HepG2 (cell line): ENCODE results near the gene NBEAL2. TPM values are rescaled to one million over a fixed set of nuclear protein-coding genes. Genes with fewer than 3 reads are reported as not detected.

ENCODE experiments used
- ATAC-seq: fragments of 200-7000 bp; cut with Tn5 transposase; 3 replicates; pipeline ENCODE4 v1.9.1; 2020; ENCODE audit warnings: mild to moderate bottlenecking, moderate library complexity
- BruUV-seq: library from RNA; stranded (reverse); fragments of 400-500 nt; replicated peaks from 2 replicates; lab custom pipeline; 2021; lab: Mats Ljungman, UMichigan
- CTCF ChIA-PET: fragments of 300-600 bp; formaldehyde crosslinking; extraction: SDS; loops from one replicate; lab custom pipeline; 2021; ENCODE audit warnings: low total read pairs, inconsistent platforms, low intra/inter-chr PET ratio; lab: Yijun Ruan, JAX
- POLR2A ChIA-PET: fragments of 350-600 bp; sonication (Branson Sonifier 250); formaldehyde crosslinking; loops from one replicate; lab custom pipeline; 2020; ENCODE audit warnings: antibody characterized with exemption, inconsistent platforms; lab: Yijun Ruan, JAX
- DNase-seq: peaks from one replicate; pipeline ENCODE4 v3.0.0-alpha.2; 2015; ENCODE audit warnings: low spot score
- FAIRE-seq: peaks from 3 replicates; lab custom pipeline; 2011; peaks lifted over from hg19 to GRCh38; lab: Jason Lieb, UNC
- H2AFZ ChIP-seq: one replicate; pipeline ENCODE4 v1.6.1; 2011; ENCODE audit warnings: low read length, inconsistent platforms
- H3K27ac ChIP-seq: fragments of 300-600 bp; 3 replicates; pipeline ENCODE4 v1.8.0; 2011; ENCODE audit warnings: mixed run types, mild to moderate bottlenecking, mixed read lengths, low read length, inconsistent platforms; ENCODE audit not compliant: insufficient read depth; ENCODE audit errors: extremely low read length
- H3K27me3 ChIP-seq, 2 experiments: fragments of 200-600 bp in 1 of 2; 2 replicates in 1 of 2; 3 replicates in 1 of 2; pipeline versions ENCODE4 v1.6.0 to v1.8.0; 2011; ENCODE audit warnings: low read length in 2 of 2, mild to moderate bottlenecking in 2 of 2, moderate library complexity in 2 of 2, inconsistent platforms in 1 of 2; ENCODE audit not compliant: insufficient read depth in 2 of 2, control insufficient read depth in 1 of 2
- H3K36me3 ChIP-seq, 2 experiments: fragments of 200-600 bp in 1 of 2; replicated peaks in 1 of 2; 2 replicates in 1 of 2; 3 replicates in 1 of 2; pipeline versions ENCODE4 v1.5.1 to v1.8.0; 2011; ENCODE audit warnings: low read length in 2 of 2, inconsistent platforms in 1 of 2; ENCODE audit not compliant: insufficient read depth in 2 of 2, control insufficient read depth in 1 of 2
- H3K4me1 ChIP-seq: 2 replicates; pipeline ENCODE4 v1.5.1; 2012; ENCODE audit warnings: low read length, inconsistent platforms; ENCODE audit not compliant: insufficient read depth
- H3K4me2 ChIP-seq: 2 replicates; pipeline ENCODE4 v1.6.0; 2011; ENCODE audit warnings: low read depth, low read length, inconsistent platforms
- H3K4me3 ChIP-seq, 3 experiments: fragments of 200-600 bp in 1 of 3; sonication (generic), shearing (Covaris generic) in 1 of 3; replicated peaks in 1 of 3; 2 replicates each; pipeline ENCODE4 v1.5.1; 2011 to 2016; ENCODE audit warnings: low read length in 3 of 3, inconsistent platforms in 2 of 3, low read depth in 2 of 3, mild to moderate bottlenecking in 2 of 3, control low read depth in 1 of 3, mixed read lengths in 1 of 3; ENCODE audit not compliant: insufficient read depth in 1 of 3
- H3K79me2 ChIP-seq: one replicate; pipeline ENCODE4 v1.6.1; 2011; ENCODE audit warnings: low read length, inconsistent platforms; ENCODE audit not compliant: insufficient read depth
- H3K9ac ChIP-seq: 2 replicates; pipeline ENCODE4 v1.6.0; 2011; ENCODE audit warnings: mild to moderate bottlenecking, low read depth, low read length, inconsistent platforms; ENCODE audit not compliant: insufficient read depth
- H3K9me3 ChIP-seq: 2 replicates; pipeline ENCODE4 v1.5.1; 2012; ENCODE audit warnings: mild to moderate bottlenecking, low read length
- H4K20me1 ChIP-seq: 2 replicates; pipeline ENCODE4 v1.6.0; 2011; ENCODE audit warnings: inconsistent platforms, mild to moderate bottlenecking, low read length, moderate library complexity; ENCODE audit not compliant: insufficient read depth
- EED ChIP-seq: sonication (generic); formaldehyde crosslinking; IDR thresholded peaks from 2 replicates; pipeline ENCODE4 v1.5.0; 2020; ENCODE audit warnings: mild to moderate bottlenecking, missing genetic modification reagents
- FOXK1 ChIP-seq: sonication (generic); formaldehyde crosslinking; IDR thresholded peaks from 2 replicates; pipeline ENCODE4 v1.4.0; 2020; ENCODE audit warnings: low read depth, missing genetic modification reagents, borderline replicate concordance
- FOXK2 ChIP-seq: fragments of 450-650 bp; IDR thresholded peaks from 2 replicates; pipeline ENCODE4 v1.6.1; 2016
- IRF2 ChIP-seq: IDR thresholded peaks from 2 replicates; pipeline ENCODE4 v1.6.1; 2018; ENCODE audit warnings: missing genetic modification reagents, missing compliant biosample characterization
- KDM1A ChIP-seq: IDR thresholded peaks from 2 replicates; pipeline ENCODE4 v1.6.1; 2016; ENCODE audit warnings: missing compliant biosample characterization
- KDM2A ChIP-seq: sonication (generic); formaldehyde crosslinking; IDR thresholded peaks from 2 replicates; pipeline ENCODE4 v1.4.0; 2020; ENCODE audit warnings: low read depth, missing genetic modification reagents, borderline replicate concordance
- MXD4 ChIP-seq: IDR thresholded peaks from 2 replicates; pipeline ENCODE4 v1.6.1; 2016; ENCODE audit warnings: mild to moderate bottlenecking, missing biosample characterization, missing genetic modification reagents
- NFE2L1 ChIP-seq: sonication (generic); formaldehyde crosslinking; IDR thresholded peaks from 2 replicates; pipeline ENCODE4 v1.4.0; 2020; ENCODE audit warnings: missing genetic modification reagents, mild to moderate bottlenecking, borderline replicate concordance
- NKX3-1 ChIP-seq: sonication (generic); formaldehyde crosslinking; IDR thresholded peaks from 2 replicates; pipeline ENCODE4 v1.5.0; 2020; ENCODE audit warnings: missing genetic modification reagents
- NPAS2 ChIP-seq: sonication (generic); formaldehyde crosslinking; IDR thresholded peaks from 2 replicates; pipeline ENCODE4 v1.8.0; 2022; ENCODE audit warnings: mild to moderate bottlenecking, missing genetic modification reagents, borderline replicate concordance
- RBAK ChIP-seq: sonication (generic); formaldehyde crosslinking; IDR thresholded peaks from 2 replicates; pipeline ENCODE4 v1.5.1; 2020; ENCODE audit warnings: mild to moderate bottlenecking, missing genetic modification reagents
- SP2 ChIP-seq: sonication (generic); formaldehyde crosslinking; IDR thresholded peaks from 2 replicates; pipeline ENCODE4 v1.5.1; 2020; ENCODE audit warnings: mild to moderate bottlenecking, missing genetic modification reagents
- YEATS4 ChIP-seq: sonication (generic); formaldehyde crosslinking; IDR thresholded peaks from 2 replicates; pipeline ENCODE4 v1.4.0; 2020; ENCODE audit warnings: missing genetic modification reagents, borderline replicate concordance
- ZFAT ChIP-seq: sonication (generic); formaldehyde crosslinking; conservative IDR thresholded peaks from 2 replicates; pipeline ENCODE4 v1.8.1; 2023; ENCODE audit warnings: missing genetic modification reagents, inconsistent platforms
- ZNF292 ChIP-seq: sonication (generic); formaldehyde crosslinking; IDR thresholded peaks from 2 replicates; pipeline ENCODE4 v1.8.1; 2022; ENCODE audit warnings: mild to moderate bottlenecking, low read depth, missing genetic modification reagents, borderline replicate concordance
- ZNF607 ChIP-seq: sonication (generic); formaldehyde crosslinking; IDR thresholded peaks from 2 replicates; pipeline ENCODE4 v1.5.1; 2020; ENCODE audit warnings: missing genetic modification reagents, mild to moderate bottlenecking, borderline replicate concordance
- WGBS: methylation state at CpG from one replicate; pipeline ENCODE4 v1.1.6; 2017; ENCODE audit warnings: low lambda C conversion rate; 5-methylcytosine and 5-hydroxymethylcytosine counted together
- in situ Hi-C: cut with HindIII; loops from 2 replicates; pipeline ENCODE4 v1.10.0; 2017; ENCODE audit warnings: low pct_unique_long_range_greater_than_20kb; ENCODE audit not compliant: extremely low pct_ligation_motif_present
- intact Hi-C: fragments of 100-400 bp; cut with micrococcal nuclease; formaldehyde crosslinking; loops from one replicate; pipeline ENCODE4 v1.10.0; 2022; ENCODE audit not compliant: unreplicated experiment
- polyA plus RNA-seq, 8 experiments: library from polyadenylated mRNA; depleted of rRNA in 3 of 8; stranded (reverse) in 7 of 8; unstranded in 1 of 8; fragments of >200 nt; fragmentation: Illumina TruSeq in 4 of 8; extraction: Trizol in 4 of 8; gene quantifications; 2 replicates each; pipeline versions ENCODE4 v1.2.1 to v1.2.3, GENCODE V29; 2011 to 2016; ENCODE audit warnings: low read depth in 4 of 8, missing spikeins in 1 of 8, mixed read lengths in 1 of 8; ENCODE audit not compliant: insufficient read depth in 1 of 8
- total RNA-seq, 5 experiments: library from RNA; depleted of rRNA; stranded (reverse); fragments of >200 nt; fragmentation: Illumina TruSeq; extraction: Trizol; gene quantifications; 2 replicates each; pipeline ENCODE4 v1.2.3, GENCODE V29; 2016; ENCODE audit warnings: low read depth in 1 of 5
- TF ChIP-seq, protein P1 (sequence below): sonication (generic); formaldehyde crosslinking; IDR thresholded peaks from 2 replicates; pipeline ENCODE4 v1.5.0; 2020; ENCODE audit warnings: mild to moderate bottlenecking, missing genetic modification reagents
- TF ChIP-seq, protein P2 (sequence below): sonication (generic); formaldehyde crosslinking; IDR thresholded peaks from 2 replicates; pipeline ENCODE4 v1.4.0; 2020; ENCODE audit warnings: missing genetic modification reagents, borderline replicate concordance

The NBEAL2 gene
- total and polyA plus RNA-seq, 2 of the 13 experiments (the other 11 are each of a cell fraction or from before 2014, with no cell fraction given), result 9.7 to 12.4 TPM

DNA sequence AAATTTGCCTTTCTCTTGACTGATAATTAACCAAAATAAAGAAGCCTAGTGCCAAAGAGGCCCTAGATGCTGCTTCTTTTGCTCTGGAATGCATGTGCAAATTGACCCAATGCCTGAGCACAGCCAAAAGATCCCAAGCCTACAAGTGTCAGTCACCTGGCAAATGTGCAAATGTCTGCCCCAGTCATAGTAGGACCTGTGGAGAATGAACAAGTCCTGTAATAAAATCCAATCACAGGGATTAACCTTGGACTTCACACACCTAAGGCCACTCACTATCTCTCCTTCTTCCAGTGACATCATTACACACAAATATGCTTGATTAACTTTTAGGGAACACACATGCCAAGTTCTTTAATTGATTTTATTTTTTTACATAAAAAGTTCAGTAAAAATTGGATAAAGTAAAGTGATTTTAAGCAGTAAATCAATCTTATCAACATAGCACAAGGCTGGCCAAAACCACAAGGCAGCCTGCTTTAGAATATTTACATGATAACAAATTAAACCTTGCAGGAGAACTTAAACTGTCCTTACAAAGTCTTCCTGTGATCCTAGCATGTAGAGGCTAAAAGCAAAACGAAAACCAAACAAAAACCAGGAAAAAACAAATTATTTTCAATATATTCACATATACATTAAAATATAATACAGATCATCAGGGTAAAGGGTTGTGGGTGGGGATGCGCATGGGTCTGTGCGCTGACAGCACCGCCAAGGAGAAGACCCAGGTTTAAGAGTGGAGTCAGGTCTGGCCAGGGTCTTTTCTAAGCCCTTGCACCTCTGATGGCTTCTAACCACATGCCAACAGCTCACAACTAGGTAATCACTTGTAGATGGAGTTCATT is 36.8 kb downstream of the NBEAL2 start:
- FAIRE-seq, result no peak
- BruUV-seq, result no TSS peak

More for the DNA sequence above, 36.8 kb downstream of the NBEAL2 start:
- in situ Hi-C loops, result no loop called here
- DNase-seq, result no peak
- POLR2A ChIA-PET, result no interaction called here
- peaks cover 1% of the 10 kb centered on the region for H3K79me2 ChIP-seq
- H3K27me3 ChIP-seq, result no peaks in the 10 kb centered on the region
- H3K4me1 ChIP-seq, result peaks cover 48% of the 10 kb centered on the region
- no peak overlapping the region for H3K4me2 ChIP-seq
- peaks cover 15 to 43% of the 10 kb centered on the region in 2 experiments for H3K36me3 ChIP-seq
- intact Hi-C loops, result loop anchor here (10.0 kb wide), 1 partner anchor 48 kb away; no protein-coding TSS in a partner anchor
- no peak overlapping the region for H3K9ac ChIP-seq
- WGBS, result 96% methylated on average over 4 of the region's 4 CpGs
- H4K20me1 ChIP-seq, result peaks cover 4% of the 10 kb centered on the region; the same call in 1 of the 2 replicates
- TF ChIP-seq FOXK1 (no peak), NKX3-1 (no peak), IRF2 (CRISPR knock-in tag) (no peak), KDM1A (CRISPR knock-in tag) (no peak), FOXK2 (no peak), KDM2A (CRISPR knock-in tag) (no peak), ZNF292 (no peak), EED (CRISPR knock-in tag) (no peak), NFE2L1 (CRISPR knock-in tag) (no peak), YEATS4 (CRISPR knock-in tag) (no peak), MXD4 (CRISPR knock-in tag) (no peak), SP2 (CRISPR knock-in tag) (no peak), ZNF607 (CRISPR knock-in tag) (no peak), NPAS2 (CRISPR knock-in tag) (no peak), ZFAT (CRISPR knock-in tag) (no peak), RBAK (CRISPR knock-in tag) (no peak)
- TF ChIP-seq, protein P1, sequence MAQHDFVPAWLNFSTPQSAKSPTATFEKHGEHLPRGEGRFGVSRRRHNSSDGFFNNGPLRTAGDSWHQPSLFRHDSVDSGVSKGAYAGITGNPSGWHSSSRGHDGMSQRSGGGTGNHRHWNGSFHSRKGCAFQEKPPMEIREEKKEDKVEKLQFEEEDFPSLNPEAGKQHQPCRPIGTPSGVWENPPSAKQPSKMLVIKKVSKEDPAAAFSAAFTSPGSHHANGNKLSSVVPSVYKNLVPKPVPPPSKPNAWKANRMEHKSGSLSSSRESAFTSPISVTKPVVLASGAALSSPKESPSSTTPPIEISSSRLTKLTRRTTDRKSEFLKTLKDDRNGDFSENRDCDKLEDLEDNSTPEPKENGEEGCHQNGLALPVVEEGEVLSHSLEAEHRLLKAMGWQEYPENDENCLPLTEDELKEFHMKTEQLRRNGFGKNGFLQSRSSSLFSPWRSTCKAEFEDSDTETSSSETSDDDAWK (CRISPR knock-in tag), result no peak
- TF ChIP-seq, protein P2, sequence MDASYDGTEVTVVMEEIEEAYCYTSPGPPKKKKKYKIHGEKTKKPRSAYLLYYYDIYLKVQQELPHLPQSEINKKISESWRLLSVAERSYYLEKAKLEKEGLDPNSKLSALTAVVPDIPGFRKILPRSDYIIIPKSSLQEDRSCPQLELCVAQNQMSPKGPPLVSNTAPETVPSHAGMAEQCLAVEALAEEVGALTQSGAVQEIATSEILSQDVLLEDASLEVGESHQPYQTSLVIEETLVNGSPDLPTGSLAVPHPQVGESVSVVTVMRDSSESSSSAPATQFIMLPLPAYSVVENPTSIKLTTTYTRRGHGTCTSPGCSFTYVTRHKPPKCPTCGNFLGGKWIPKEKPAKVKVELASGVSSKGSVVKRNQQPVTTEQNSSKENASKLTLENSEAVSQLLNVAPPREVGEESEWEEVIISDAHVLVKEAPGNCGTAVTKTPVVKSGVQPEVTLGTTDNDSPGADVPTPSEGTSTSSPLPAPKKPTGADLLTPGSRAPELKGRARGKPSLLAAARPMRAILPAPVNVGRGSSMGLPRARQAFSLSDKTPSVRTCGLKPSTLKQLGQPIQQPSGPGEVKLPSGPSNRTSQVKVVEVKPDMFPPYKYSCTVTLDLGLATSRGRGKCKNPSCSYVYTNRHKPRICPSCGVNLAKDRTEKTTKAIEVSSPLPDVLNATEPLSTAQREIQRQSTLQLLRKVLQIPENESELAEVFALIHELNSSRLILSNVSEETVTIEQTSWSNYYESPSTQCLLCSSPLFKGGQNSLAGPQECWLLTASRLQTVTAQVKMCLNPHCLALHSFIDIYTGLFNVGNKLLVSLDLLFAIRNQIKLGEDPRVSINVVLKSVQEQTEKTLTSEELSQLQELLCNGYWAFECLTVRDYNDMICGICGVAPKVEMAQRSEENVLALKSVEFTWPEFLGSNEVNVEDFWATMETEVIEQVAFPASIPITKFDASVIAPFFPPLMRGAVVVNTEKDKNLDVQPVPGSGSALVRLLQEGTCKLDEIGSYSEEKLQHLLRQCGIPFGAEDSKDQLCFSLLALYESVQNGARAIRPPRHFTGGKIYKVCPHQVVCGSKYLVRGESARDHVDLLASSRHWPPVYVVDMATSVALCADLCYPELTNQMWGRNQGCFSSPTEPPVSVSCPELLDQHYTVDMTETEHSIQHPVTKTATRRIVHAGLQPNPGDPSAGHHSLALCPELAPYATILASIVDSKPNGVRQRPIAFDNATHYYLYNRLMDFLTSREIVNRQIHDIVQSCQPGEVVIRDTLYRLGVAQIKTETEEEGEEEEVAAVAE (CRISPR knock-in tag), result no peak
- ATAC-seq, result no peak
- no peak overlapping the region for H2AFZ ChIP-seq
- H3K9me3 ChIP-seq, result no peaks in the 10 kb centered on the region
- H3K27ac ChIP-seq, result no peak overlapping the region
- no peak overlapping the region for H3K4me3 ChIP-seq
- CTCF ChIA-PET, result no interaction called here
